Measurements from ENCODE around the gene WNK4.

The WNK4 gene

DNA sequence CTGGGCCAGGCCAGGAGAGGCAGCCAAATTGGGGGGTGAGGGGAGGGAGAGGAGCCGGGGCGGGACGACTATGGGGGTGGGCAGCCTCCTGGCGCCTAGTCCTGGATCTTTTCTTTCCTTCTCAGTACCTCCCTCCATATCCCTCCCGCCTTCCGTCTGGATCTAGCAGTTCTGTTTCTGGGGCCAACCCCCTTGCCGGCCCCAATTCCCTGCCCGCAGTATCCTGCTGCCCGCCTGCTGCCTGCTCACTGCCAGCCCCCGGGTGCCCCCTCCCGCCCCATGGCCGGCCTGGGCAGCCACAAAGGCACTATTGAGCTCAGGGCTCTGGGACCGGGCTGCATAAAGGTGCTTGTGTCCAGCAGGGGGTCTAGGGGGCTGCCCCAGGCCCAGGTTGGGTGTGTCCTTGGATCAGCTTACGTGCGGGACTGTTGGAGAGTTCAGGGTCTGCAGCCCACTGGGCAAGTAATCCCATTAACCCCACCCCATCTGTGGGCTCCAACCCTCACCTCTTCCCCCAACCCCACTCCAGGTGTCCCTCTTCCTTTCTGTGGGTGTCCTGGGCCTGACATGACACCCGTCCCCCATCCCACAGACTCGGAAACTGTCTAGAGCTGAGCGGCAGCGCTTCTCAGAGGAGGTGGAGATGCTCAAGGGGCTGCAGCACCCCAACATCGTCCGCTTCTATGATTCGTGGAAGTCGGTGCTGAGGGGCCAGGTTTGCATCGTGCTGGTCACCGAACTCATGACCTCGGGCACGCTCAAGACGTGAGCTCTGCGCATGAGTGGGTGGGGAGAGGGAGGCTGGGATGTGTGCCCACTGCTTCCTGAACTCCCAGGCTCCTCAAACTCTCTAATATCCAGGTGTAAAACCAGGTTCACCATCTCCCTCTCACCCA, 2.0 kb downstream of the WNK4 start:
- Histone ChIP-seq H3K9me3 (replicated peaks; ENCODE audit: insufficient read depth, low read length) (no peaks in the 10 kb centered on the region), H4K20me1 (ENCODE audit: insufficient read depth, low read length) (no peaks in the 10 kb centered on the region), H3F3A (ENCODE audit: insufficient read depth, low read length) (no peaks in the 10 kb centered on the region), H3K9me2 (replicated peaks; ENCODE audit: insufficient read depth, low read length) (no peaks in the 10 kb centered on the region), H2AFZ (ENCODE audit: low read length) (no peak overlapping the region), H3K79me2 (ENCODE audit: low read length) (no peaks in the 10 kb centered on the region), H3K4me1 (ENCODE audit: low read length) (no peaks in the 10 kb centered on the region), H3K4me2 (ENCODE audit: low read depth, low read length) (no peak overlapping the region), H3K36me3 (replicated peaks; ENCODE audit: insufficient read depth, low read length) (no peaks in the 10 kb centered on the region), H3K27me3 (replicated peaks; ENCODE audit: insufficient read depth, low read length) (peaks cover 68% of the 10 kb centered on the region), H3K27ac (ENCODE audit: low read length) (no peak overlapping the region), H3K4me3 (ENCODE audit: low read length) (no peak overlapping the region), H3K9ac (ENCODE audit: low read length) (no peak overlapping the region)
- no peak for DNase-seq
- TF ChIP-seq EZH2 (optimal IDR thresholded peaks at IDR 0.05; ENCODE audit: low read depth, low read length) (no peak), CTCF (IDR thresholded peaks at IDR 0.05; ENCODE audit: low read length) (no peak), EZH2phosphoT487 (IDR thresholded peaks at IDR 0.05; ENCODE audit: low read length) (no peak)

- no peaks in the 10 kb centered on the region for H3F3A ChIP-seq (ENCODE audit: insufficient read depth, low read length)
- no peaks in the 10 kb centered on the region for H3K79me2 ChIP-seq (ENCODE audit: low read length)
- H3K27ac ChIP-seq (ENCODE audit: low read length): no peak overlapping the region
- no peaks in the 10 kb centered on the region for H4K20me1 ChIP-seq (ENCODE audit: insufficient read depth, low read length)
- H3K9me3 ChIP-seq (replicated peaks; ENCODE audit: insufficient read depth, low read length): no peaks in the 10 kb centered on the region
- H3K4me3 ChIP-seq (ENCODE audit: low read length): no peak overlapping the region
- no peaks in the 10 kb centered on the region for H3K36me3 ChIP-seq (replicated peaks; ENCODE audit: insufficient read depth, low read length)
- TF ChIP-seq EZH2phosphoT487 (IDR thresholded peaks at IDR 0.05; ENCODE audit: low read length) (no peak), EZH2 (optimal IDR thresholded peaks at IDR 0.05; ENCODE audit: low read depth, low read length) (no peak), CTCF (IDR thresholded peaks at IDR 0.05; ENCODE audit: low read length) (no peak)
- no peak overlapping the region for H3K9ac ChIP-seq (ENCODE audit: low read length)
- H3K4me1 ChIP-seq (ENCODE audit: low read length): no peaks in the 10 kb centered on the region
- H3K27me3 ChIP-seq (replicated peaks; ENCODE audit: insufficient read depth, low read length): peaks cover 76% of the 10 kb centered on the region
- H3K4me2 ChIP-seq (ENCODE audit: low read depth, low read length): no peak overlapping the region
- H2AFZ ChIP-seq (ENCODE audit: low read length): no peak overlapping the region
- no peak for DNase-seq
- H3K9me2 ChIP-seq (replicated peaks; ENCODE audit: insufficient read depth, low read length): no peaks in the 10 kb centered on the region
Observed at GRCh38 chr17:42783062-42783790, 2.8 kb downstream of the WNK4 start.

- Histone ChIP-seq H3K9me3 (replicated peaks; ENCODE audit: insufficient read depth, low read length) (no peaks in the 10 kb centered on the region), H2AFZ (ENCODE audit: low read length) (no peak overlapping the region), H3K4me2 (ENCODE audit: low read depth, low read length) (no peak overlapping the region), H3K4me3 (ENCODE audit: low read length) (no peak overlapping the region), H3K79me2 (ENCODE audit: low read length) (no peaks in the 10 kb centered on the region), H3K9me2 (replicated peaks; ENCODE audit: insufficient read depth, low read length) (no peaks in the 10 kb centered on the region), H4K20me1 (ENCODE audit: insufficient read depth, low read length) (no peaks in the 10 kb centered on the region), H3K9ac (ENCODE audit: low read length) (no peak overlapping the region), H3K27ac (ENCODE audit: low read length) (no peak overlapping the region), H3K4me1 (ENCODE audit: low read length) (no peaks in the 10 kb centered on the region), H3K36me3 (replicated peaks; ENCODE audit: insufficient read depth, low read length) (no peaks in the 10 kb centered on the region), H3F3A (ENCODE audit: insufficient read depth, low read length) (no peaks in the 10 kb centered on the region), H3K27me3 (replicated peaks; ENCODE audit: insufficient read depth, low read length) (peaks cover 79% of the 10 kb centered on the region)
- DNase-seq: no peak
- no peak for TF ChIP-seq CTCF (IDR thresholded peaks at IDR 0.05; ENCODE audit: low read length)
- TF ChIP-seq EZH2phosphoT487 (IDR thresholded peaks at IDR 0.05; ENCODE audit: low read length): no peak
- TF ChIP-seq EZH2 (optimal IDR thresholded peaks at IDR 0.05; ENCODE audit: low read depth, low read length): no peak
Observed at GRCh38 chr17:42783791-42784138, 3.4 kb downstream of the WNK4 start.

Measured in MM.1S (cell line).